RWPE1 (cell line): Measurements from ENCODE around the gene CENPO.
A peak's percentile ranks its signal among the peaks of the same experiment; 100 is the strongest.

Experiments
- CTCF ChIA-PET: fragments of 350-600 bp; sonication (Branson Sonifier 250); formaldehyde crosslinking; extraction: SDS; loops from one replicate; lab custom pipeline; 2021; lab: Yijun Ruan, JAX
- POLR2A ChIA-PET: fragments of 400-600 bp; formaldehyde crosslinking; extraction: SDS; loops from one replicate; lab custom pipeline; 2020; ENCODE audit warnings: antibody characterized with exemption; ENCODE audit not compliant: low non-redundant PET; lab: Yijun Ruan, JAX
- DNase-seq: peaks from one replicate; pipeline ENCODE4 v3.0.0; 2012; ENCODE audit warnings: low spot score
- H3K27ac ChIP-seq: fragments of 450-650 bp; 2 replicates; pipeline ENCODE4 v1.5.1; 2017
- CTCF ChIP-seq: fragments of 450-650 bp; conservative IDR thresholded peaks from 2 replicates; pipeline ENCODE4 v1.5.1; 2017; ENCODE audit warnings: low read depth, mild to moderate bottlenecking

CENPO gene

GRCh38 chr2:24820175-24820513 is 26.9 kb downstream of the CENPO start:
- TF ChIP-seq CTCF = no peak
- peak overlapping the region; percentile 13 for H3K27ac ChIP-seq
- DNase-seq = no peak
- ChIA-PET CTCF (interaction anchor here (0.8 to 2.4 kb wide), 2 partner anchors 410 kb away, joined by 4 to 7 read pairs; no protein-coding TSS in a partner anchor), POLR2A (no interaction called here)

DNA sequence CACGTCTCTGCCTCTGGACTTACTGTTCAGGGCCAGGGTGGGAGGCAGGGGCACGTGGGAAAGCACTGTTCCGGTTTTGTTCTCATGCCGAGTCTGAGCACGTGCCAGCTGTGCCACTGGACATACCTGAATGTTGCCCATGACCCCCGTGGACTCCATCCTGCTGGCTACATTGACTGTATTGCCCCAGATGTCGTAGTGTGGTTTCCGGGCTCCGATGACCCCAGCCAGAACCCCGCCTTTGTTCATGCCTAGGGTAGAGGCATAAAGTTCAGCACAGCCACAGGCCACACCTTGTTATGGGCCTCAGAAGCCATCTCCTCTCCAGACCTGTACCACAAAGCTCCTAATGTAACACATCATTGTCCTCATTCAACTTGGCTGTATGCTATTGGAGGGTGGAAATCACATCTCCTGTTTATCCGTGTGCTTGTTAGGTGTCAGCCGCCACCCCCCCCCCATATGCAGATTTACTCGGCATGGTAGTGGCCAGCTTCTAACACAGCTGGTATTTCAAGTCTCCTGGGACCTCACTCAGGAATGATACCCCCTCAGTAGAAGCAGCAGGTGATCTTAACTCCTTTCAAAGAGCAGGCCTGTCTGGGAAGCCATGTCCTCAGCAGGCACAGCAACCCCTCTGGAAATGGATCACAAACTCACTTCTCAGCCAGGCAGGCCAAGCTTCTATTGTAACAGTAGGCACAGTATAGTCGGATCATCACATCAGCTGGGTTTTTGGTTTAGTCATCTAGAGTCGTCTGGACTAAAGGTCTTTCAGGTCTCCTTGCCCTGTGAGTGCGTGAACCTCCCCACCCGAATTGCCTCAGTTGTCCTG is 27.6 kb downstream of the CENPO start:
- TF ChIP-seq CTCF = no peak
- ChIA-PET POLR2A (no interaction called here), CTCF (interaction anchor here (0.7 to 0.8 kb wide), 2 partner anchors 331 to 411 kb away, joined by 3 to 4 read pairs; no protein-coding TSS in a partner anchor)
- no peak for DNase-seq
- H3K27ac ChIP-seq = peak overlapping the region; percentile 13

DNA sequence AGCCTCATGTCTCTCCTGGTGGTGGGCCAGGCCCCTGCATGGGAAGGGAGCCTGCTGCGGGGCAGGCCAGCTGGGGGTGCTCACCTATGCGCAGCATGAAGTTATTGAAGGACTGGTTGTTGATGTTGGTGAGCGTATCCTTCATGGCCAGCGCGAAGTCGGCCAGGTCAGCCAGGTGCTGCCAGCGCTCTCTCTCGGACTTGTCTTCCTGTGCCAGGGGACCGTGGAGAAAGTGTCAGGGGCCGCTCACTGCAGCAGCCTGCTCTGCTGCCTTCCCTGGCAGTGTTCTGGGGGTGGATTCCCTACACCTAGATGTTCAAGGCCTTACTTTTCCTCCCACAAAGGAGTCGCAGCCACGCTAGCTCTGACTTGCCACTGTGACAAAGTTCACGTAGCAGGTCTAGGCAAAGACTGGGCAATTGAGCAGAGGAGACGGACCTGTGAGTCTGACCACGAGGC is 28.2 kb downstream of the CENPO start:
- POLR2A ChIA-PET = no interaction called here
- no peak for TF ChIP-seq CTCF
- DNase-seq = no peak
- 0 out of 2 replicates have a peak overlapping the region, but pooled peaks have one; percentile 13 for H3K27ac ChIP-seq
- CTCF ChIA-PET = interaction anchor here (0.7 kb wide), 1 partner anchor 330 kb away, joined by 3 read pairs; no protein-coding TSS in a partner anchor

DNA sequence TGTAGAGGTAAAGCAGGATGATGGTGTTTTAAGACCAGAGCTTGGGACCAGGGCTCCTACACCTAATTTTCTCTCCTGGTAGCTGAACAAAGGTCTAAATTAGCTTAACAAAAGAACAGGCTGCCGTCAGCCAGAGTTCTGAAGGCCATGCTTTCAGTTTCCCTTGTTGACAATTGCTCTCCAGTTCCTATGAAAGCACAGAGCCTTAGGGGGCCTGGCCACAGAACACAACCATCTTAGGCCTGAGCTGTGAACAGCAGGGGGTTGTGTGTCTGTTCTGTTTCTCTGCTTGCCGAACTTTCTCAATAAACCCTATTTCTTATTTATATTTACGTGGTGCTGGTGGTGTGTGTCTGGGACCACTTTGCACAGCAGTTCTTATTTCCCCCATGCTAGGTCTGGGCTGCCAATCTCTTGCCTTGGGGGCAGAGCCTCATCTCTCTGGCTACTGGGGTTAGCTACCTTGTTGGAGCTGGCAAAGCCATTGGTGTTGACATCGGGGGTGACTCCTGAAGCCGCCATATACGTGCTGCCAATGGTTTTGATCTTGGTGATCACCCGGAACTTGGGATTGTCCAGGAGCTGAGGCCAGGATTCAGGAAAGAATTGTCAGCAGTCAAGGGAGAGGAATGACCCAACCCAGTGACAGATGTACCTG is 29.0 kb downstream of the CENPO start:
- no peak overlapping the region for H3K27ac ChIP-seq
- no peak for DNase-seq
- ChIA-PET CTCF (no interaction called here), POLR2A (no interaction called here)
- no peak for TF ChIP-seq CTCF

DNA sequence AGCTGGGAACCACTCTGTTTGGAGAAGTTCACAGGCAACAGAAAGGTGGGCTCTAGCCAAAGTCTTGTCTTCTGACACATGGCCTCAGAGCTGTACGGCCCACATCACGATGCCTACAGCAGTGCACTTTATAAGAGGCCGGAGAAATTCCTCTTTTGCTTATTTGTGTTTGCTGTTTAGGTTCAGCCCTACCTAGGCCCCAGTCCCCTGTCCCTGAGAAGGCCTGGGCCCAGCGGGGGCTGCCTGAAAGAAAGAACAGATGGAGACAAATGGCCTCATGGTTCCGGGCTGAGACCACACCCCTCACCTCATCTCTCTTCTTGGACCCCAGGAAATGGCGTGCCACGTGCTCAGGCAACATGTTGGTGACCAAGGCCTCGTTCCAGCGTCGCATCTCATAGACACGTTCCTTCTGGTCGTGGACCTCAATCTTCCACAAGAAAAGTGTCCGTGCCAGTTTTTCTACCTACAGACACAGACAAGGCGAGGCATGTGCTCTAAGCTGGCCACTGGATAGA is 30.9 kb downstream of the CENPO start:
- no peak for TF ChIP-seq CTCF
- H3K27ac ChIP-seq = no peak overlapping the region
- CTCF ChIA-PET = interaction anchor here (0.6 to 0.9 kb wide), 2 partner anchors 55 to 402 kb away, joined by 3 to 4 read pairs; no protein-coding TSS in a partner anchor
- no peak for DNase-seq
- POLR2A ChIA-PET = no interaction called here
